ENCODE results near the gene TCF19.

The TCF19 gene, protein sequence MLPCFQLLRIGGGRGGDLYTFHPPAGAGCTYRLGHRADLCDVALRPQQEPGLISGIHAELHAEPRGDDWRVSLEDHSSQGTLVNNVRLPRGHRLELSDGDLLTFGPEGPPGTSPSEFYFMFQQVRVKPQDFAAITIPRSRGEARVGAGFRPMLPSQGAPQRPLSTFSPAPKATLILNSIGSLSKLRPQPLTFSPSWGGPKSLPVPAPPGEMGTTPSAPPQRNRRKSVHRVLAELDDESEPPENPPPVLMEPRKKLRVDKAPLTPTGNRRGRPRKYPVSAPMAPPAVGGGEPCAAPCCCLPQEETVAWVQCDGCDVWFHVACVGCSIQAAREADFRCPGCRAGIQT

DNA sequence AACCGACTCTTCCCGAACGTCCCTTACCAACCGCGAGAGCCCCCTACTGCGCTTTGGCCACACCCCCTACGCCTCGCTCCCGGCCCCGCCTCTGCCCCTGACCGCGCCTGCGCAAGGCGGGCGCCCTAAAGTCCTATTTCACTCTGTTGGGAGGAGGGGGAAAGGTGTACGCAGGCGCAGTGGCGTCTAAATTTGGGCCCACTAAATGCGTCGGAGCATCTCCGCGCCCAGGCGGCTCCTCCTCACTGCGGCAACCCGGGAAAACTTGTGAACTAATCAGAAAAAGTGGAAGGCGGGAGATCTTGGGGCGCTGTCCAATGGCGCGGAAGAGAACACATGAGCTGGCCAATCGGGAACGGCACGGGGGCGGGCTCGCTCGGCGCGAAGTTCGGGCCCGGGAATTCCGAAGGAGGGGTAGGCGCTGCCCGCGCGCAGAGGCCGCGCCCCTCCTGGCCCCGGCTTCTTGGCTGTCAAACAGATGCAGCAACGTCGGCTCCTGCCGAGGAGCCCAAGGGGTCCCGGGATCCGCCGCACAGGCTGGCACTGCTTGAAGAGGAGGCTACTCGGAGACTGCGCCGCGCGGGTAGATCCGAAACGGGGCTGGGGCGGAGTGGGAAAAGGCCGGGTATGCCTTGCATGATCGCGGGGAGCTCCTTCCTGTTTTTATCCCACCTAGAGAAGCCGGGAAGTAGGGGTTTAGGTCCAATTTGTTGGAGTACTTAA lies at the start of gene TCF19:
TSS of gene TCF19 (plus strand) at position 450 of the 723 bp plus-strand sequence. CDS start 881 bp downstream, outside the sequence.
- peak; percentile 100 for DNase-seq

DNA sequence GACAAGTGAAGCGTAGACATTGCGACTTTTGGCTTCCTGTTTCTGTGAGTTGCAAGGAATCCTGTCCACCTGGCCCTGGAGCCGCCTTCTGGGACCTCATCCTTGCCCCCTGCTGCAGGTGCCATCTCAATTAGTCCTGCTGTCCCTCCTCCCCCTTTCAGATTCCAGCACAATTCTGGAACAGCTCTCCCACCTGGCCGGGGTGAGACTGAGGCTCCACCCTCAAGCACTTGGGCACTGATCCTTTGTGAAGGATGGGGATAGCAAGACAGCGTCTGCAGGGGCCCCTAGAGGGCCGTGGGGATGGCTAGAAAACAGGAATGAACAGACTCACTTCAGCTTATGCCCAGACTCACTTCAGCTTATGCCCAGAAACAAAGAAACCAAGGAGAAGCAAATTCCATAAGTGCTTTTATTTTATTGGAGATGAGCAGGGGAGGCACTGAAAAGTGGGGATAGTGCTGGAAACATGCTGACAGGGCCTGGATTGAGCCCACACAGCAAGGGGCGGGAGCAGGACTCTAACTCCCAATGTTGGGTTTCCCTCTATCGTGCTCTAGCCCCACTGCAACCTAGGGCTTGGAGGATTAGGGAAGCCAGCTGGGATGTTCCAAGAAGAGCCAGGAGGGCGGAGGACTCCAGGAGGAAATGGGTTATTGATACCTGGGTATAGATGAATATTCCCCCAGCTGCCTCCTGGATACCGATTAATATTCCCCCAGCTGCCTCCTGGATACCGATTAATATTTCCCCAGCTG lies 47.4 kb upstream of the TCF19 start:
- DNase-seq: no peak

DNA sequence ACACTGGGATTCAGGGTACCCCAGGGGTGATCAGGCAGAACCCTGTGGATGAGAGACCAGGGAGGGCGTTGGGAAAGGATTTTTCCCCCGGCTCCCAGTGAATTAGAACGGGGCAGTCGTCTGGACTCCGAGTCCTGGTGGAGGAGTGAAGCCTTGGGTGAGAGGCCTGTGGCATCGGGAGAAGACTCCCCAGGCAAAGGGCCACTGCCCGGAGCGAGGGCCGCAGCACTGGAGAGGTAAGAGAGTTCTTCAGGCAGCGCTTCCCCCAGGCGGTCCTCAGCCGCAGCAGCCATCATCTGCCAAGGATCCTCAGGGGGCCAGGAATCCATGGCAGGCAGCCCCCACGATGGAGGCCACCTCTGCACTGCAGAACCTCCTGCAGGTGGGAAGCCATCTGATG lies 46.7 kb upstream of the TCF19 start:
- DNase-seq: no peak

DNA sequence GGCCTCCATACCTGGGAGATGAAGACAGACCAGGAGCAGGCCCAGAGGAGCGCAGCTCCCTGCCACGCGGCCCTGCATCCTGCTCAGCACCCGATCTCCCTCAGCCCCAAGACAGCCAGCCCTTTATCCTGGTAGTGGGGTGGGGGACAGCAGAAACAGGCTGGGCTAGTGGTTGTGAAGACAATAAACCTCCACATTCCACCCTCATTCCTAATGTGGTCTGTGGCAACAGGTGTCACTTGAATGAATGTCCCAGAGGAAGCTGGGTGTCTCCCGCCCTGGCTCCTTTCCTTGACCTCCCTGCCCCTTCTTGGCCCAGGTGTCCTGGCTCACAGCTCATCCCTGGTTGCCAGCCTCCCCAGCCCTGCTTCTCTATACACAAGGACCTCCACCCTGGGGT lies 45.9 kb upstream of the TCF19 start, which contains the start of gene C6orf15:
TSS of gene C6orf15 (minus strand) at position 98 of the 400 bp plus-strand sequence. CDS start at position 78, 20 bp downstream.
- no peak for DNase-seq

DNA sequence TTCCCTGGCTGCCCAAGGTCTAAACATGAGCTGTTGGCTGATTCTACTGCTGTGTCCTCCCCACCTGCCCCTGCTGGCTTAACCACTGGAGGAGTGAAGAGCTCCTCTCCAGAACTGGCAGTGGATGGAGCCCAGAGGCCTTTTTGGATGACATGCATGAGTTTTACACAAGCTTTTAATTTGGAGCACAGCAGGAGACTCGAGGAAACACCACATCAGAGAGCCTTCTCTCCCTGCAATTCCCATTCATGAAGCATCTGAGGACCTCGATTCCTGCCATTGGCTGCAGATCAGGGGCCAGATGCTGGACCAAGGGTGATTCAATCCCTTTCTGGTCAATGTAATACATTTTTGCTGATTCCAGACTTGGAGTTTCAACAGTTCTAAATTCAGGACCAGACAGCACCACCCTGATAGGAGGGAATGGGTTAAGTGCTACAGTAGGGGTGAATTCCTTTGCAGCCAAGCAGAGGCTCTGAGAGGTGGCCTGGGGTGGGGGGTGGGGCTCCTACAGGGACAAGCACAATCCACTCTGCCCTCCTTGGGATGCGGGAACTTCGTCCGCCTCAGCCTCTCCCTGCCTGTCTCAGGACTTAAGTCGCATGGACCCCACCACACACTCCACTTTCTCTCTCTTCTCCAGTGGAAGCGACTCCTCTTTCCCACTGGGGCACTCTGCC lies 44.4 kb upstream of the TCF19 start:
- DNase-seq: no peak

DNA sequence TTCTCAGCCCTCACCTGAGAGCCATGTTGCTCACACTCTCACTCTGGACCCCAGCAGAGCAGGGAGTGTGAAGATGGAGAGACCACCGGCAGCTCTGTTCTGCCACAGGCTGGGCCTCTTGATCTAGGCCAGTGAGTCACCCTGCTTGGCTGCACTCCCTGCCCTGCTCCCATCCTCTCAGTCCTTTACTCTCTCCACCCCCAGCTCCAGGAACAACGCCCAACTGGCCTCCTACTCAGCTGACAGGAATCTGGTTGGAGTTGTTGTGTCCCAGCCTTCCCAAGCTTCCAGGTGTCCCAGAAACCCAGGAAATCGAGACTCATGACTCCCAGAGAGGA lies 43.9 kb upstream of the TCF19 start, which contains the start of gene PSORS1C1:
TSS of gene PSORS1C1 (plus strand) at position 260 of the 338 bp plus-strand sequence. CDS start 14,833 bp downstream, outside the sequence.
- DNase-seq: no peak

DNA sequence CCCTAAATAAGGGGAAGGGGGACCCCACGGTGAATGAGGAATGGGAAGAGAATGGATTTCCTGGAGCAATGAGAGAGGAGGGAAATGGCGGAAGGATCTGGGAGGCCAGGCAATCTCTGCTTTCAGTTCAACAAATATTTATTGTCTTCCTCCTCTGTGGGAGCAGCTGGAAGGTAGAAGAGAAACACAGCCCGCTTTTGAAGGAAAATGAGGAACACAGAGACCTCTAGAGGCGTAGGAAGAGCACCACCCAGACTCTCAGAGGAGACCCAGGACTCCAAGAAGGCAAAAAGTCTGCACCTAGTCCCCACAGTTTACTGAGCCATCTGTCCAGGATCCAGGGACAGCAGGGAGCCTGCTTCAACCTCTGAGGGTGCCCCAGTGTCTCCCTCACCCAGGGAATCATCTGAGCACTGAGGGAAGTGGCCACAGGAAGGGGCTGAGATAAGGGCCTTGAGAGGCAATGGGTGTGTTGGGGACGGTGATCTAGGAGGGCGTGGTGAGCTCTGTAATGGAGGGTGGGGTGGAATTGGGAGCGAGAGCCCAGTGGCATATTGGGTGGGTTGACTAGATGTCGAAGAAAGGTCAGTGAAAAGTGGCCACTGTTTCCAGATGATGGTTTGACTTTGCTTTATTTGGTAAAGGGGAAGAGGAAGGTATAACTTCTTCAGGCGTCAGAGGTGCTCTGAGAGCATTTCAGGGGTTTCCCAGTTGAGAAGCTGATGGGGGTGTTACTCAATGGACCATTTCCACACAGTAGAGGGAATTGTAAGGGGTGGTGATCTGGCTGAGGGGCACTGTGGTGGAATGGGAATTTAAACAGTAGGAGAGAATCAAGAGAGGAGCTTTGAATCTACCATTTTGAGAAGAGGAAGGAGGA lies 43.2 kb upstream of the TCF19 start:
- DNase-seq: no peak

DNA sequence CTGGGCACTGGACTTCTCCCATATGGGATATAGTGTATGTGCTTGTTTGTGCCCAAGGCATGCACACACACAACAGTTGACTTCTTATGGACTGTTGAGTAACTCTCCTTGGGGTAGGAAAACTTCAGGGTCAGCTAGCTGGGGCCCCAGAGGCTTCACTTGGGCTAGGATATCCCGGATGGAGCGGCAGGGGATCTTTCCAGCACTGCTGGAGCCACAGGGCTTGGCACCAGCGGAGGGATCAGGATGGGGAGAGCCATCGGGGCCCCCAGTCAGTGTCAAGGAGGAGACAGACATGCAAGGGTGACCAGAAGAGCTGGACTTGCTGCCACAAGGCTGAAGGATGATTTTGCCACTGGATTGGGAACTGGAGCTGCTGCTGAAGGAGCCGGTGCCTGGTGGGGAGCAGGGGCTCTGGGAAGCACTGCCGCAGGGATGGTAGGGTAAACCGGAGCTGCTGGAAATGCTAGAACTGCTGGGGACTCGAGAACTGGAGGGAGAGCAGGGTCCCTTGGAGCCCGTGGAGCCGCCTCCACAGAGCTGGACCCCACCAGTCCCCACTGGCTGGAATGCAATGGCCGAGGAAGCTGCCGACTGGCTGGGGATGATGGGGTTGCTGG lies 42.3 kb upstream of the TCF19 start:
- no peak for DNase-seq

DNA sequence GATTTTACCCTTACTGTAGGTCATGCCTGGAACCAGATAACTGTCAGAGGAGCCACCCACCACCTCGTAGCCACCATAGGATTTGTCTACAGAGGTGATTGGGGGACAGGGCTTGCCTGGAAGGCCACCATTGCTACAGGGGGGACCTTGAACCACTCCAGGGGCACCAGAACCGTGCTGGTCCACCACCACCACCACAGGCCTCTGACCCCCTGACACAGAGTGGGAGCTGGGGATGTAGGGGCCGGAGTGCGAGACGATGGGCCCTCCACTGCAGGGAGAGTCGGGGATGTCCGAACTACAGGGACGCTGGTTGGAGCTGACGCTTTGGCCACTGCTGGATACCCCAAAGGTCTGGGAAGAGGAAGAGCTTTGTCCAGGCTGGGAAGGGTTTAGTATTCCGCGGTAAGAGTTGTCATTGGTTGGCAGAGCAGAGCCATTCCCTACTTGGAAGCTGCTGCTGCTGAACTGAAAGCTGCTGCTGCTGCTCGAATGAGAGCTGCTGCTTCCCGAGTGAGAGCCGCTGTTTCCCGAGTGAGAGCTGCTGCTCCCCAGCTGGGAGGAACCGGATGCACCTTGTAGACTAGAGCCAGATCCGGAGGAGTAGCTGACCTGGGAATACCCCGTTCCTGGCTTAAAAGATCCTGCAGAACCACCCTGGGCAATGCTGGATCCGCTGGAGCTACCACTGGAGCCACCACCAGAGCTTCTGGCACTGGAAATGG lies 41.6 kb upstream of the TCF19 start:
- DNase-seq: no peak

DNA sequence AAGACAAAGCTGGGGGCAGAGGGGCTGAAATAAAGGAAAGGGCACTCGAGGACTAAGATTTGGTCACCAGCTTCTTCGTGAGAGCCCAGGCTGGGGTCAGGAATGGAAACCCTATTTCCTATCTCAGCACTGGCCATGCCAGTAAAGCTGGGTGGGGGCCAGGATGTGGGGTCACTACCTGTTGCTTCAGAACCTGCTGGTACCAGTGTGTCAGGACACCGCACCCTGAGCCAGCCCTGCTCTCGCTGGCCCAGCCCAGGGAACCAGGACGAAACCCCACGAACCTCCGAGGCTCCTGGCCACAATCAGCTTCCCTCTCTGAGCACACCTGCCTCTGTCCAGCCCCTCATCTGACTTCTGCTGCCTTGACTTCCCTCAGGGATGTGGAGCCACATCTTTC lies 40.2 kb upstream of the TCF19 start:
- DNase-seq: no peak

DNA sequence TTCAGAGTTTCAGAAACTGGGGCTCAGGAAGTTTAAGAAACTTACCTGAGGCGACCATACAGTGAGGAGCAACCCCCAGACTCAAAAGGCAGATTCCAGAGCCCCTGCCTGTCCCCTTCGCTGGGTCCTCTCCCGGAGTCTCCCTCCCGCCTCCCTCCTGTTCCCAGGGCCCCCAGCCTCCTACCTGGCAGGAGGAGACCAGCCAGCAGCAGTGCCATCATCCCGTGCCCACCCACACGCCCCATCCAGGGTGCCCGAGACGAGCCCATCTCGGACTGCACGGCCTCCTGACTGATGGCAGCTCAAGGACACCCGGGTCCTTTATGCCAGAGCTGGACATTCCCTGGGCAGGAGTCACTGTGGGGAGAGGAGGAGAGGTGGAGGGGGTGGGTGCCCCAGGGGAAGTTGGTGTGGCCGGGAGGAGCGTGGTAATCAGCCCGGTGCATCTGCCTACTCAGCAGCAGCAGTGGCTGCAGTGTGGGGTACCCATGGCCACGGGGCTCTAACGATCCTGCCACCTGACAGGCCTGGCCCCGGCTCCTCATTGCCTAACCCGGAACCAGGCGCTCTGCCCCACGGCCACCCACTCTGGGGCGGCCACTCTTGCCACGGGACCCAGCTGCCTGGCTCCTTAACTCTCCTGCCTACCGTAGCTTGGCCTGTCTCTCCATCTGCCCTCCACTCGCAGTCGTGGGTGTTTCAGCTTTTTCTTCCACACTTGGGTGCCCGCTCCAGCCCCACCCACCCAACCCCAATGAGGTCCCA lies 38.1 kb upstream of the TCF19 start, which contains the start of gene CDSN:
TSS of gene CDSN (minus strand) at position 296 of the 765 bp plus-strand sequence. CDS start at position 269, 27 bp downstream.
- DNase-seq: no peak

DNA sequence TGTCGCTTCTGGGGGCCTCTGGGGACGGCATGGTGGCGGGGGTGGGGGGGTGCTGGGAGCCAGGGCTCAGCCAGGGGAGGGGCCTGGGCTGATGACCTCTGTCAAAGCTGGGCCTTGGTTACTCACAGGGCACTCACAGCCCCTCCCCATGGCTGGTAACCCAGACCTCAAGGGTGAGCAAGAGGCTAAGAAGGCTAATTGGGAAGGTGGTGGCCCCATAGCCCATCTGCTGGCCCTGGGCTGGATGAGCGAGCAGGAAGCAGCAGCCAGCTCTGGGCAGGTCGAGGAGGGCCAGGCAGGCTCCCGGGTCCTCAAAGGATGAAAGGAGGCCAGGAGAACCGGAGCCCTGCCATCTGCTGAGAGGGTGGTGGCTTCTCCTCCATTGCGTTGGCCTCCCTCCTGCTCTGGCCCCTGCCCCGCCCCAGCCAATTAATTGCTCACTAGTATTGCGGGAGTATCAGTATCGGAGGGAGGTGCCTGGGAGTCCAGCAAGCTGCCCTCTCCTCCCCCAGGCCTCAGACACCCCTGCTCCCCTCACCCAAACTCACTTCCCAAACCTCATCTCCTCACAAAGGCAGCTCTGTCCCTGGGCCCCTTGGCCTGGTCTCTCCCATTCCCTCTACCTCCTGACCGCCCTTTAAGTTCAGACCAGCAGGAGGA lies 37.1 kb upstream of the TCF19 start:
- DNase-seq: no peak

DNA sequence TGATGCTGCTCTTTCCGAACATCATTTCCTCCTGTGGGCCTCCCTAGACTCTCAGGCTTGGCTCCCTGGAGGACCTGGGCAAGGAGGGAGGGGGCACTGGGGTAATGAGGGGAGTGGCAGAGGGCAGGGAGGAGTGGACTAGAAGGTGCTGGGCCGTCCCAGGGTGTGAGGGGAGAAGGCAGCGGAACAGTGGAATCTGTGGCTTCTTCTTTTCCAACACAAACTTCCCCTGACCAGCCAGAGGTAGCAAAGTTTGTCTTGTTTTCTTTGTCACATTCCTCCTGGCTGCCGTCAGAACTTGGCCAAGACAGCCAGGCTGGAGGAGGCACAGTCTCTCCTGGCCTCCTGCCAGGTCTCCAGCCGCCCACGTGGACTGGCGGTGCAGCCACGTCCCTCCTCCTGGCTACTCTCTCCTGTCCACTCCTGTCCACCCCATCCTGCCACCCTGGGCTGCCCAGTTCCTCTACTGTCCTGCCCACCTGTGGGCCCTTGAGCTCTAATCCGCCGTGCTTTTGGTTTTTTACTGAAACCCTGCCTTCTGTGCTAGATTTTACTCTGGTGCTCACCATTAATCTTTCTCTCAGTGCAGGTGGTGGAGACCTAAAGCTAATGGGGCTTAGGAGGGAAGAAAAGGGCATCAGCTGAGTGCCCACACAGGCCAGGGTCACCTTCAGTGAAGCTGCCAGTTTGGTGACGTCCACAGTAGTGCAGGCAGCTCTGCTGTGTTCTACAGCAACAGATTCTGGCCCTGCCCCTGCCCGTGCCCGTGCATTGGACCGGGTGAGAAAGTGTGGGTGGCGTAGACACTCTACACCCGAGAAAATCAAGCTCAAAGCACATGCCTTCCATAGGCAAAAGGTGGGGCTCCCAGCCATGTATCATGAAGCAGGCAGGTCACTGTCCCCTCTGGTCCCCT lies 35.3 kb upstream of the TCF19 start:
- DNase-seq: peak; percentile 55

DNA sequence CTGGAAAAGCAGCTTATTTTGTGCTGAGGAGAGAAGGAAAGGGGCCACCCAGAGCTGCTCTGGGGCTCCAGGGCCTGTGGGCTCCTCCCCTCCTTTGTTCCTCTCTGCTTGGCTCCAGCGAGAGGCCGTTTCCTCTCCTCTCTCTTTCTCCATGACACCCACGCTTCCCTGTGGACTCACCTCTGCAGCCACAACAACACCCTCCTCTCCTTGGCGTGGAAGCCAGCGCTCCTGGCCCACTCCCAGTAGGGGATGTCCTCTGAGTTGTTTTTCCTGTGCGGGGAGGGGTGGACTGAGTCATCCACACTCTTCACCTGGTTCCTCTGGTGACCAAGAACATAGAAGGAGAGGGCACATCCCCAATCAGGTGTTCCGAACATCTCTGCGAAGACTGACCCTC lies 33.2 kb upstream of the TCF19 start:
- DNase-seq: no peak

DNA sequence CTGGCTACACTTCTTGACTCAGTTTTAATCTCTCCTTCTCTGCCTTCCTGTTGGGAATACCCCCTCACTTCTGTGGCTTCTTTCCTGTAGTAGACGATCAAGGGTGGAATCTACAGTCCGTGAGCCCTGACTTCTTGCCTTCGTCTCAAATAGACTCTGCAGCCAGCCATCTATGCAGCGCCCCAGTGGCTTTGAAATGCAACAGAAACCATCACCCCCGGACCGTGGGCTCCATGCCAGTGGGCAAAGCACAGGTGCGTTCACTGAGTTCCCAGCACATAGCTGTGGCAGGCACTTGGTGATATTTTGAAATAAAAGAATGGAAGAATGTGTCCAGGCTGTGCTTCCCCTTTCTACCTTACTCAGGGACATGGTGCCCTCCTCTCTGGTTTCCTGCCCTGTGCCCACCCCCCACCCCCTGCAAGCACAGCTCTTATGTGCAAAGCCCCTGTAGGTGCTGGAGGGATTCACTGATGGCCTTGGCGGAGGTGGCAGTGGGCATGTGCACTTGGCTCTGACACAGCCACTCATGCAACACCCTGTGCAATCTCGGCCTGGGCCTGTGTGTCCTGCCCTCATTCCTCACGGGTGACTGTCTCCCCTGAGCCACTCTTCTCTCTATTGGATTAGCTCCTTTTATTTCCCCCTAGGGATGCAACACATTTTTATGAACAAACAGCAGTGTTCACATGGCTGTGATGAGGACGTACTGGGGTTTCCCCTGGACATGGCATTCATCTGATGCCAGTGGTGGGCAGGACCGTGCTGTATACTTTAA lies 32.6 kb upstream of the TCF19 start:
- DNase-seq: no peak

DNA sequence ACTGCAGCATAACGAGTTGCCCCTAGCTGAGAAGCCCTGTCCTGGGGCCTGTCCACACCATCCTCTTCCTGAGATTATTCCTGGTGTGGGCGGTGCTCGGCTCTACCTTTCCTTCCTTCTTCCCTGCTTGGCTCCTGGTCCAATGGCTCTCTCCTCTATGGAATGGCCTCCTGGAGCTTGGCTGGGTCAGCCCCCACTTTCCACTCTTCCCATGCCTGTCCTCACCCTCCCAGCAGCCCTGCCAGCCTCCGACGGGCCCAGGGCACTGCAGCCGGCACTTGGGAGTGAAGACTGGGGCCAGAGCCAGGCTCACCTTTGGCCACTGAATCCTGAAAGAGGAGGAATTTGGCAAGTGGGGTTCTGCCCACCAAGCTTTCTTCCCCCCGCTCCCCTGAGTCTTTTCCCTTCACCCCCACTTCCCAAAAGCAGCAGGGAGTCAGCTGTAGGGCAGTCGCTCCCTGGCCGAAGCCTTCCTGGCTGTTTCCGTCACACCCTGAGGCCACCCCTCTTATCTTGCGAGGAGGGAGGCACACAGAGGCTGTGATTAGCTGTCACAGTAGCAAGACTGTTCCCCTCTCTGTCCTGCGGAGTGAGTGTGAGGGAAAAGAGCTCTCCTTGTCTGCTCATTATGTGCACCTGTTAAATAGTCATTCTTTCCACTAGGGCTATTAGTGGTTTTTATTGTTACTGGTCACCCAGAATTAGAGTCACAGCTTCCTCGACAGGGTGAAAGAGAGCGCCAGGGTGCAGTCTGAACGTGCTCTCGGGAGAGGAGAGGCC lies 31.8 kb upstream of the TCF19 start:
- DNase-seq: no peak
